GM12864 (cell line): Measurements from ENCODE around the gene PGAM2.

ENCODE experiments used
- DNase-seq: peaks from one replicate; pipeline ENCODE4 v3.0.0-alpha.2; 2011; ENCODE audit warnings: low read depth
- H3K4me3 ChIP-seq: 2 replicates; pipeline ENCODE4 v1.5.1; 2011; ENCODE audit warnings: mild to moderate bottlenecking, low read depth, low read length, control low read depth
- CTCF ChIP-seq: IDR thresholded peaks from 2 replicates; pipeline ENCODE4 v1.5.1; 2011; ENCODE audit warnings: low read depth, mild to moderate bottlenecking, moderate library complexity, low read length, control low read depth, inconsistent platforms; ENCODE audit errors: missing control alignments

The PGAM2 gene

GRCh38 chr7:44052771-44053365 is 12.5 kb downstream of the PGAM2 start:
- no peak for DNase-seq
- no peak overlapping the region for H3K4me3 ChIP-seq
- no peak for TF ChIP-seq CTCF

- no peak for TF ChIP-seq CTCF
- no peak overlapping the region for H3K4me3 ChIP-seq
- DNase-seq: no peak
Observed at GRCh38 chr7:44051611-44052220, 13.7 kb downstream of the PGAM2 start.

GRCh38 chr7:44050915-44051560 is 14.3 kb downstream of the PGAM2 start:
- no peak for TF ChIP-seq CTCF
- no peak overlapping the region for H3K4me3 ChIP-seq
- no peak for DNase-seq

GRCh38 chr7:44050121-44050914 is 15.0 kb downstream of the PGAM2 start:
- H3K4me3 ChIP-seq: no peak overlapping the region
- TF ChIP-seq CTCF: no peak
- DNase-seq: no peak

GRCh38 chr7:44048031-44048795 is 17.2 kb downstream of the PGAM2 start:
- no peak for DNase-seq

More at GRCh38 chr7:44048031-44048795, 17.2 kb downstream of the PGAM2 start:
- H3K4me3 ChIP-seq: no peak overlapping the region
- TF ChIP-seq CTCF: no peak
